Type B pancreatic cell (in vitro differentiated cells): ENCODE measurements around the gene INO80C. TPM values are rescaled to one million over a fixed set of nuclear protein-coding genes. Genes with fewer than 3 reads are reported as not detected.

Source experiments
- DNase-seq: peaks from one replicate; pipeline ENCODE4 v3.0.0; 2021; ENCODE audit warnings: mixed read lengths; ENCODE audit not compliant: unreplicated experiment; ENCODE audit errors: extremely low spot score
- H3K27ac Mint-ChIP-seq: 2 replicates; pipeline ENCODE4 v1.8.0; 2021; ENCODE audit warnings: mild to moderate bottlenecking, mixed read lengths
- H3K27me3 Mint-ChIP-seq: 2 replicates; pipeline ENCODE4 v1.8.0; 2021; ENCODE audit warnings: mixed read lengths
- H3K36me3 Mint-ChIP-seq: 2 replicates; pipeline ENCODE4 v1.8.0; 2021; ENCODE audit warnings: mixed read lengths
- H3K4me1 Mint-ChIP-seq: one replicate; pipeline ENCODE4 v1.8.0; 2021; ENCODE audit warnings: mixed read lengths; ENCODE audit not compliant: unreplicated experiment
- H3K4me3 Mint-ChIP-seq: 2 replicates; pipeline ENCODE4 v1.8.0; 2021; ENCODE audit warnings: mild to moderate bottlenecking, mixed read lengths
- H3K9me3 Mint-ChIP-seq: 2 replicates; pipeline ENCODE4 v1.8.0; 2021; ENCODE audit warnings: mixed read lengths
- CTCF ChIP-seq: fragments of 200-600 bp; sonication (generic); conservative IDR thresholded peaks from 2 replicates; pipeline ENCODE4 v1.5.0; 2021; ENCODE audit warnings: antibody characterized with exemption, mild to moderate bottlenecking
- total RNA-seq: library from RNA; stranded (reverse); gene quantifications from 2 replicates; pipeline ENCODE4 v1.2.1, GENCODE V29; 2021; ENCODE audit warnings: low replicate concordance

INO80C gene
- total RNA-seq, 1 donor from 2014 or later = 22.6 TPM

- Mint-ChIP-seq H3K4me1 (peaks cover 6% of the 10 kb centered on the region), H3K4me3 (no peak overlapping the region), H3K9me3 (peaks cover 9% of the 10 kb centered on the region)
These were observed 79.2 kb downstream of the INO80C start for GRCh38 chr18:35418610-35419009.

More at GRCh38 chr18:35418610-35419009, 79.2 kb downstream of the INO80C start:
- Mint-ChIP-seq H3K36me3 (peaks cover 4% of the 10 kb centered on the region), H3K27ac (no peak overlapping the region), H3K27me3 (peaks cover 3% of the 10 kb centered on the region)
- DNase-seq = no peak
- no peak for TF ChIP-seq CTCF

Other genes starting within 250 kb of the INO80C start
- gene ZSCAN30, start 207.7 kb downstream of the INO80C start, total RNA-seq = 12.5 and 17.3 TPM in 2 replicates
- gene ZNF24, start 153.5 kb downstream of the INO80C start, total RNA-seq = 52.6 and 64.1 TPM in 2 replicates
- gene ZNF396, start 120.6 kb downstream of the INO80C start, total RNA-seq = 4.8 and 4.9 TPM in 2 replicates
- 92.1 and 100 TPM in 2 replicates for gene GALNT1, start 83.8 kb upstream of the INO80C start, total RNA-seq